Brain microvascular endothelial cell (primary cell): ENCODE data around the gene LIN7B.

ENCODE experiments used
- DNase-seq: peaks from one replicate; pipeline ENCODE4 v3.0.0-alpha.2; 2020
- H3K27ac ChIP-seq: fragments of 250-450 bp; sonication (Bioruptor Pico); 2 replicates; pipeline ENCODE4 v1.5.1; 2020; ENCODE audit warnings: mild to moderate bottlenecking, moderate library complexity
- H3K27me3 ChIP-seq: fragments of 250-450 bp; sonication (Bioruptor Pico); replicated peaks from 2 replicates; pipeline ENCODE4 v1.5.1; 2020; ENCODE audit warnings: mild to moderate bottlenecking
- H3K36me3 ChIP-seq: fragments of 250-450 bp; sonication (Bioruptor Pico); replicated peaks from 2 replicates; pipeline ENCODE4 v1.5.1; 2020; ENCODE audit warnings: mild to moderate bottlenecking
- H3K4me3 ChIP-seq: 2 replicates; pipeline ENCODE4 v1.5.1; 2011; ENCODE audit warnings: low read depth, mild to moderate bottlenecking, control low read depth, low read length, moderate library complexity
- CTCF ChIP-seq: IDR thresholded peaks from 2 replicates; pipeline ENCODE4 v1.5.1; 2011; ENCODE audit warnings: low read depth, mild to moderate bottlenecking, moderate library complexity, low read length, control low read depth, inconsistent platforms; ENCODE audit errors: missing control alignments
- in situ Hi-C: cut with HindIII; loops from 2 replicates; pipeline ENCODE4 v1.10.0; 2017; ENCODE audit warnings: low sequenced_read_pairs, low pct_ligation_motif_present

The LIN7B gene

GRCh38 chr19:49153167-49153809 is 39.1 kb downstream of the LIN7B start:
- Histone ChIP-seq H3K27ac (no peak overlapping the region), H3K36me3 (no peaks in the 10 kb centered on the region), H3K27me3 (no peaks in the 10 kb centered on the region), H3K4me3 (no peak overlapping the region)
- DNase-seq, result no peak
- TF ChIP-seq CTCF, result no peak
- in situ Hi-C loops, result no loop called here

GRCh38 chr19:49154279-49154678 is 40.1 kb downstream of the LIN7B start:
- no peaks in the 10 kb centered on the region for H3K36me3 ChIP-seq
- no peak overlapping the region for H3K27ac ChIP-seq
- no peaks in the 10 kb centered on the region for H3K27me3 ChIP-seq
- DNase-seq, result no peak
- in situ Hi-C loops, result no loop called here
- H3K4me3 ChIP-seq, result no peak overlapping the region
- no peak for TF ChIP-seq CTCF

GRCh38 chr19:49155005-49155819 is 41.0 kb downstream of the LIN7B start, which contains the start of gene HRC:
Gene HRC, minus strand, starts transcription at chr19:49155396. Its CDS starts 159 bp downstream, at chr19:49155237.
- H3K27me3 ChIP-seq, result no peaks in the 10 kb centered on the region
- no peak within 1 kb of the TSS for H3K4me3 ChIP-seq
- H3K36me3 ChIP-seq, result no peaks in the 10 kb centered on the region
- H3K27ac ChIP-seq, result no peak within 1 kb of the TSS
- DNase-seq, result no peak
- TF ChIP-seq CTCF, result no peak
- in situ Hi-C loops, result no loop called here

DNA sequence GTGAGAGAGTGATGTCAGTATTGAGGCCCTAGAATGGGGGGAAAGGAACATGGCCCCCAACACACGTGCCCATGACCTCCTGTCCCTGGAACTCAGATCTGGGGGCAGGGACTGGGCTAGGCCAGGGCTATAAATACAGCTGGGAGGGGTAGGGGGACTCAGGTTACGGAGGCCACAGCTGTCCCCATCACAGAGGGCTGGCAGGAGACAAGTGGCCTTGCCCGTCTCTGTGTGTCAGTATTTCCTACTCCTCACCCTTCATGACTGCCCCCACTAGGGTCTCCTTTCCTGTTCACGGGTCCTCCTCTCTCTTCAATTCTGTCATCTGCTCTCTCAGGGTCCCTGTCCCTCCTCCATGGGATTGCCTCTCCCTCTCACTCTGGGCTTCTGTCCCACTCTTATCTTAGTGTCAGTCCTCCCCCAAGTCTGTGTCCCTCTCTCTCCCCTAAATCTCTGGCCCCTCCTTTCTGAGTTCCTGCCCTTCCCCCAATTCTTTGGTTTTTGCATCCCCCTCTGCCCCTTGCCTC is 41.7 kb downstream of the LIN7B start:
- Histone ChIP-seq H3K4me3 (no peak overlapping the region), H3K36me3 (no peaks in the 10 kb centered on the region), H3K27me3 (no peaks in the 10 kb centered on the region), H3K27ac (no peak overlapping the region)
- DNase-seq, result no peak
- TF ChIP-seq CTCF, result no peak
- in situ Hi-C loops, result no loop called here

- TF ChIP-seq CTCF, result no peak
- DNase-seq, result peak; percentile 74
- Histone ChIP-seq H3K27me3 (no peaks in the 10 kb centered on the region), H3K36me3 (peaks cover 2% of the 10 kb centered on the region), H3K27ac (peak within 1 kb of the TSS; percentile 28), H3K4me3 (peak within 1 kb of the TSS; percentile 92)
- in situ Hi-C loops, result no loop called here
Observed at GRCh38 chr19:49157445-49158224, 43.5 kb downstream of the LIN7B start, which contains the start of gene TRPM4. Gene TRPM4, plus strand, starts transcription at chr19:49157792. Its CDS starts 75 bp downstream, at chr19:49157867.
